HepG2 (cell line): ENCODE data around the gene ORC2. TPM values are rescaled to one million over a fixed set of nuclear protein-coding genes. Genes with fewer than 3 reads are reported as not detected.

Source experiments
- ATAC-seq: fragments of 200-7000 bp; cut with Tn5 transposase; 3 replicates; pipeline ENCODE4 v1.9.1; 2020; ENCODE audit warnings: mild to moderate bottlenecking, moderate library complexity
- BruUV-seq: library from RNA; stranded (reverse); fragments of 400-500 nt; replicated peaks from 2 replicates; lab custom pipeline; 2021; lab: Mats Ljungman, UMichigan
- CTCF ChIA-PET: fragments of 300-600 bp; formaldehyde crosslinking; extraction: SDS; loops from one replicate; lab custom pipeline; 2021; ENCODE audit warnings: low total read pairs, inconsistent platforms, low intra/inter-chr PET ratio; lab: Yijun Ruan, JAX
- POLR2A ChIA-PET: fragments of 350-600 bp; sonication (Branson Sonifier 250); formaldehyde crosslinking; loops from one replicate; lab custom pipeline; 2020; ENCODE audit warnings: antibody characterized with exemption, inconsistent platforms; lab: Yijun Ruan, JAX
- DNase-seq: peaks from one replicate; pipeline ENCODE4 v3.0.0-alpha.2; 2015; ENCODE audit warnings: low spot score
- FAIRE-seq: peaks from 3 replicates; lab custom pipeline; 2011; peaks lifted over from hg19 to GRCh38; lab: Jason Lieb, UNC
- H2AFZ ChIP-seq: one replicate; pipeline ENCODE4 v1.6.1; 2011; ENCODE audit warnings: low read length, inconsistent platforms
- H3K27ac ChIP-seq: fragments of 300-600 bp; 3 replicates; pipeline ENCODE4 v1.8.0; 2011; ENCODE audit warnings: mixed run types, mild to moderate bottlenecking, mixed read lengths, low read length, inconsistent platforms; ENCODE audit not compliant: insufficient read depth; ENCODE audit errors: extremely low read length
- H3K27me3 ChIP-seq, 2 experiments: fragments of 200-600 bp in 1 of 2; 2 replicates in 1 of 2; 3 replicates in 1 of 2; pipeline versions ENCODE4 v1.6.0 to v1.8.0; 2011; ENCODE audit warnings: low read length in 2 of 2, mild to moderate bottlenecking in 2 of 2, moderate library complexity in 2 of 2, inconsistent platforms in 1 of 2; ENCODE audit not compliant: insufficient read depth in 2 of 2, control insufficient read depth in 1 of 2
- H3K36me3 ChIP-seq, 2 experiments: fragments of 200-600 bp in 1 of 2; replicated peaks in 1 of 2; 2 replicates in 1 of 2; 3 replicates in 1 of 2; pipeline versions ENCODE4 v1.5.1 to v1.8.0; 2011; ENCODE audit warnings: low read length in 2 of 2, inconsistent platforms in 1 of 2; ENCODE audit not compliant: insufficient read depth in 2 of 2, control insufficient read depth in 1 of 2
- H3K4me1 ChIP-seq: 2 replicates; pipeline ENCODE4 v1.5.1; 2012; ENCODE audit warnings: low read length, inconsistent platforms; ENCODE audit not compliant: insufficient read depth
- H3K4me2 ChIP-seq: 2 replicates; pipeline ENCODE4 v1.6.0; 2011; ENCODE audit warnings: low read depth, low read length, inconsistent platforms
- H3K4me3 ChIP-seq, 3 experiments: fragments of 200-600 bp in 1 of 3; sonication (generic), shearing (Covaris generic) in 1 of 3; replicated peaks in 1 of 3; 2 replicates each; pipeline ENCODE4 v1.5.1; 2011 to 2016; ENCODE audit warnings: low read length in 3 of 3, inconsistent platforms in 2 of 3, low read depth in 2 of 3, mild to moderate bottlenecking in 2 of 3, control low read depth in 1 of 3, mixed read lengths in 1 of 3; ENCODE audit not compliant: insufficient read depth in 1 of 3
- H3K79me2 ChIP-seq: one replicate; pipeline ENCODE4 v1.6.1; 2011; ENCODE audit warnings: low read length, inconsistent platforms; ENCODE audit not compliant: insufficient read depth
- H3K9ac ChIP-seq: 2 replicates; pipeline ENCODE4 v1.6.0; 2011; ENCODE audit warnings: mild to moderate bottlenecking, low read depth, low read length, inconsistent platforms; ENCODE audit not compliant: insufficient read depth
- H3K9me3 ChIP-seq: 2 replicates; pipeline ENCODE4 v1.5.1; 2012; ENCODE audit warnings: mild to moderate bottlenecking, low read length
- H4K20me1 ChIP-seq: 2 replicates; pipeline ENCODE4 v1.6.0; 2011; ENCODE audit warnings: inconsistent platforms, mild to moderate bottlenecking, low read length, moderate library complexity; ENCODE audit not compliant: insufficient read depth
- IRF2 ChIP-seq: IDR thresholded peaks from 2 replicates; pipeline ENCODE4 v1.6.1; 2018; ENCODE audit warnings: missing genetic modification reagents, missing compliant biosample characterization
- NCOA5 ChIP-seq: sonication (generic); formaldehyde crosslinking; IDR thresholded peaks from 2 replicates; pipeline ENCODE4 v1.4.0; 2020; ENCODE audit warnings: missing genetic modification reagents
- PITX1 ChIP-seq: sonication (generic); formaldehyde crosslinking; IDR thresholded peaks from 2 replicates; pipeline ENCODE4 v1.5.1; 2020; ENCODE audit warnings: mild to moderate bottlenecking, missing genetic modification reagents
- RBFOX2 ChIP-seq: fragments of 200-400 bp; formaldehyde crosslinking; IDR thresholded peaks from 2 replicates; pipeline ENCODE4 v1.6.1; 2017; ENCODE audit warnings: low read depth, mild to moderate bottlenecking, low read length
- RFX1 ChIP-seq: fragments of 450-650 bp; IDR thresholded peaks from 2 replicates; pipeline ENCODE4 v1.6.1; 2017
- SRF ChIP-seq: IDR thresholded peaks from 2 replicates; pipeline ENCODE4 v1.6.1; 2011; ENCODE audit warnings: mild to moderate bottlenecking, low read depth, low read length, moderate library complexity
- ZBTB37 ChIP-seq: sonication (generic); formaldehyde crosslinking; IDR thresholded peaks from 2 replicates; pipeline ENCODE4 v1.4.0; 2020; ENCODE audit warnings: mild to moderate bottlenecking, missing genetic modification reagents
- ZNF121 ChIP-seq: sonication (generic); formaldehyde crosslinking; IDR thresholded peaks from 2 replicates; pipeline ENCODE4 v1.5.0; 2020; ENCODE audit warnings: mild to moderate bottlenecking, missing genetic modification reagents
- ZNF263 ChIP-seq: sonication (generic); formaldehyde crosslinking; IDR thresholded peaks from 2 replicates; pipeline ENCODE4 v1.4.0; 2020; ENCODE audit warnings: missing genetic modification reagents
- ZNF350 ChIP-seq: sonication (generic); formaldehyde crosslinking; IDR thresholded peaks from 2 replicates; pipeline ENCODE4 v1.4.0; 2020; ENCODE audit warnings: mild to moderate bottlenecking, low read depth, missing genetic modification reagents, borderline replicate concordance
- ZNF44 ChIP-seq: sonication (generic); formaldehyde crosslinking; IDR thresholded peaks from 2 replicates; pipeline ENCODE4 v1.5.1; 2020; ENCODE audit warnings: mild to moderate bottlenecking, missing genetic modification reagents
- ZNF574 ChIP-seq: sonication (generic); formaldehyde crosslinking; IDR thresholded peaks from 2 replicates; pipeline ENCODE4 v1.4.0; 2020; ENCODE audit warnings: missing genetic modification reagents
- ZNF589 ChIP-seq: sonication (generic); formaldehyde crosslinking; conservative IDR thresholded peaks from 2 replicates; pipeline ENCODE4 v1.8.0; 2022; ENCODE audit warnings: mild to moderate bottlenecking, moderate library complexity, missing genetic modification reagents
- ZSCAN9 ChIP-seq: IDR thresholded peaks from 2 replicates; pipeline ENCODE4 v1.6.1; 2016; ENCODE audit warnings: borderline replicate concordance
- WGBS: methylation state at CpG from one replicate; pipeline ENCODE4 v1.1.6; 2017; ENCODE audit warnings: low lambda C conversion rate; 5-methylcytosine and 5-hydroxymethylcytosine counted together
- in situ Hi-C: cut with HindIII; loops from 2 replicates; pipeline ENCODE4 v1.10.0; 2017; ENCODE audit warnings: low pct_unique_long_range_greater_than_20kb; ENCODE audit not compliant: extremely low pct_ligation_motif_present
- intact Hi-C: fragments of 100-400 bp; cut with micrococcal nuclease; formaldehyde crosslinking; loops from one replicate; pipeline ENCODE4 v1.10.0; 2022; ENCODE audit not compliant: unreplicated experiment
- polyA plus RNA-seq, 8 experiments: library from polyadenylated mRNA; depleted of rRNA in 3 of 8; stranded (reverse) in 7 of 8; unstranded in 1 of 8; fragments of >200 nt; fragmentation: Illumina TruSeq in 4 of 8; extraction: Trizol in 4 of 8; gene quantifications; 2 replicates each; pipeline versions ENCODE4 v1.2.1 to v1.2.3, GENCODE V29; 2011 to 2016; ENCODE audit warnings: low read depth in 4 of 8, missing spikeins in 1 of 8, mixed read lengths in 1 of 8; ENCODE audit not compliant: insufficient read depth in 1 of 8
- total RNA-seq, 5 experiments: library from RNA; depleted of rRNA; stranded (reverse); fragments of >200 nt; fragmentation: Illumina TruSeq; extraction: Trizol; gene quantifications; 2 replicates each; pipeline ENCODE4 v1.2.3, GENCODE V29; 2016; ENCODE audit warnings: low read depth in 1 of 5

The ORC2 gene
- total and polyA plus RNA-seq, 2 of the 13 experiments (the other 11 are each of a cell fraction or from before 2014, with no cell fraction given) = 19.3 to 73.5 TPM

- intact Hi-C loops = no loop called here
- no peak for DNase-seq
- ATAC-seq = no peak
- no peak for FAIRE-seq
- no peaks in the 10 kb centered on the region for H3K27me3 ChIP-seq
- H3K9ac ChIP-seq = no peak overlapping the region
- no peaks in the 10 kb centered on the region for H3K9me3 ChIP-seq
- peak overlapping the region; percentile 17 for H3K27ac ChIP-seq
- ChIA-PET CTCF (no interaction called here), POLR2A (interaction anchor here (0.5 to 2.9 kb wide), 11 partner anchors 11 to 237 kb away, joined by 3 to 41 read pairs (median 4); partner anchors contain the start of genes CASP10, CLK1, HYCC2 and NIF3L1)
- no peak overlapping the region for H3K4me2 ChIP-seq
- no TSS peak for BruUV-seq
- H3K36me3 ChIP-seq = peaks cover 14 to 64% of the 10 kb centered on the region in 2 experiments
- 0 out of 2 replicates have a peak, but pooled peaks cover 6% of the 10 kb centered on the region for H4K20me1 ChIP-seq
- H3K79me2 ChIP-seq = no peaks in the 10 kb centered on the region
- no peak overlapping the region for H3K4me3 ChIP-seq
- H3K4me1 ChIP-seq = peaks cover 20% of the 10 kb centered on the region
- TF ChIP-seq ZNF589 (CRISPR knock-in tag) = no peak
- peak; percentile 94 for TF ChIP-seq ZNF121
- TF ChIP-seq IRF2 (CRISPR knock-in tag) = 0 out of 2 replicates have a peak, but pooled peaks have one; percentile 3
- TF ChIP-seq, all 625 proteins: peak for 2
- 97% methylated on average over 4 of the region's 4 CpGs for WGBS
- no peak overlapping the region for H2AFZ ChIP-seq
- in situ Hi-C loops = no loop called here
Observed at GRCh38 chr2:200945395-200945729, 18.1 kb downstream of the ORC2 start.

GRCh38 chr2:200944467-200945394 is 18.7 kb downstream of the ORC2 start:
- FAIRE-seq (no peak), ATAC-seq (peak; percentile 93)
- intact Hi-C loops = no loop called here
- TF ChIP-seq ZNF263 (CRISPR knock-in tag) (no peak), ZBTB37 (CRISPR knock-in tag) (no peak), PITX1 (CRISPR knock-in tag) (no peak), RFX1 (no peak), ZNF44 (CRISPR knock-in tag) (0 out of 2 replicates have a peak, but pooled peaks have one; percentile 39), SRF (no peak), ZNF574 (no peak), ZSCAN9 (0 out of 2 replicates have a peak, but pooled peaks have one; percentile 50), RBFOX2 (no peak), ZNF350 (no peak), NCOA5 (CRISPR knock-in tag) (no peak)

More at GRCh38 chr2:200944467-200945394, 18.7 kb downstream of the ORC2 start:
- DNase-seq = peak; percentile 82
- ChIA-PET CTCF (no interaction called here), POLR2A (interaction anchor here (0.5 to 2.9 kb wide), 12 partner anchors 12 to 238 kb away, joined by 3 to 41 read pairs (median 4); partner anchors contain the start of genes CASP10, CLK1, HYCC2 and NIF3L1)
- Histone ChIP-seq H3K9me3 (no peaks in the 10 kb centered on the region), H3K27ac (peak overlapping the region; percentile 17), H4K20me1 (0 out of 2 replicates have a peak, but pooled peaks cover 6% of the 10 kb centered on the region), H3K4me2 (peak overlapping the region; percentile 22), H3K36me3 (peaks cover 19 to 65% of the 10 kb centered on the region in 2 experiments), H3K4me1 (peaks cover 20% of the 10 kb centered on the region), H2AFZ (no peak overlapping the region), H3K4me3 (no peak overlapping the region), H3K79me2 (no peaks in the 10 kb centered on the region), H3K27me3 (no peaks in the 10 kb centered on the region), H3K9ac (no peak overlapping the region)
- in situ Hi-C loops = no loop called here
- WGBS = 80% methylated on average over 12 of the region's 12 CpGs
- no TSS peak for BruUV-seq
